Gastrocnemius medialis (tissue), 4 donors: Measurements from ENCODE around the gene PXDN. TPM values are rescaled to one million over a fixed set of nuclear protein-coding genes. Genes with fewer than 3 reads are reported as not detected.

Experiments used
- ATAC-seq, 2 donors: fragments of 150-250 bp; one replicate each; pipeline ENCODE4 v1.9.1; 2016
- DNase-seq, 2 donors: peaks; one replicate each; pipeline ENCODE4 v3.0.0-alpha.2; 2019
- H3K27ac ChIP-seq, 4 donors: fragments of 200-600 bp; sonication (generic); 1 replicate in 1 of 4; 2 replicates in 3 of 4; pipeline ENCODE4 v1.5.1; 2016 to 2018; ENCODE audit warnings: mild to moderate bottlenecking in 2 of 4, moderate library complexity in 1 of 4
- H3K27me3 ChIP-seq, 3 donors: fragments of 200-600 bp; sonication (generic) in 2 of 3; 1 replicate in 1 of 3; 2 replicates in 2 of 3; pipeline versions ENCODE4 v1.5.1 to v1.6.0; 2016 to 2019; ENCODE audit warnings: mild to moderate bottlenecking in 1 of 3, moderate library complexity in 1 of 3
- H3K36me3 ChIP-seq, 2 donors: fragments of 200-600 bp; sonication (generic) in 1 of 2; one replicate each; pipeline ENCODE4 v1.5.1; 2017 to 2018
- H3K4me1 ChIP-seq, 2 donors: fragments of 200-600 bp; sonication (generic) in 1 of 2; one replicate each; pipeline ENCODE4 v1.5.1; 2016 to 2017; ENCODE audit warnings: mild to moderate bottlenecking in 2 of 2
- H3K4me3 ChIP-seq, 4 donors: fragments of 200-600 bp; sonication (generic) in 3 of 4; 1 replicate in 1 of 4; 2 replicates in 3 of 4; pipeline ENCODE4 v1.5.1; 2016 to 2019; ENCODE audit warnings: mild to moderate bottlenecking in 2 of 4
- H3K9me3 ChIP-seq, 3 donors: fragments of 200-600 bp; sonication (generic) in 2 of 3; 1 replicate in 1 of 3; 2 replicates in 2 of 3; pipeline ENCODE4 v1.5.1; 2016 to 2019
- POLR2A ChIP-seq, 2 donors: fragments of 450-650 bp; IDR thresholded peaks; one replicate each; pipeline ENCODE4 v1.6.1; 2017; ENCODE audit warnings: antibody characterized with exemption in 2 of 2, mild to moderate bottlenecking in 2 of 2, moderate library complexity in 2 of 2
- in situ Hi-C, 4 donors: fragments of 200-750 bp; cut with MboI; loops; one replicate each; pipeline versions ENCODE4 v1.15.0 to v1.8.0; 2017; ENCODE audit warnings: low sequenced_read_pairs in 4 of 4
- intact Hi-C: fragments of 100-400 bp; cut with DNase I; formaldehyde crosslinking; loops from one replicate; pipeline ENCODE4 v1.15.1; 2023; ENCODE audit warnings: low total_unique reads
- total RNA-seq, 4 donors: library from RNA; depleted of rRNA; stranded (reverse); fragments of >200 nt; gene quantifications; one replicate each; pipeline versions ENCODE4 v1.1.0 to v1.2.3, GENCODE V29; 2016
- TF ChIP-seq, protein P1 (sequence below), 5 experiments: fragments of 450-650 bp in 3 of 5; fragments of 200-600 bp in 2 of 5; sonication (generic) in 2 of 5; IDR thresholded peaks in 4 of 5; conservative IDR thresholded peaks in 1 of 5; 1 replicate in 4 of 5; 2 replicates in 1 of 5; pipeline ENCODE4 v1.5.1; 2016 to 2019; ENCODE audit warnings: antibody characterized with exemption in 5 of 5, mild to moderate bottlenecking in 3 of 5, moderate library complexity in 3 of 5

PXDN gene
- total RNA-seq, 4 donors from 2014 or later = 7.8 to 13.4 (median 10.3) TPM

GRCh38 chr2:1739322-1739957, 4.9 kb downstream of the PXDN start:
- TF ChIP-seq, protein P1, sequence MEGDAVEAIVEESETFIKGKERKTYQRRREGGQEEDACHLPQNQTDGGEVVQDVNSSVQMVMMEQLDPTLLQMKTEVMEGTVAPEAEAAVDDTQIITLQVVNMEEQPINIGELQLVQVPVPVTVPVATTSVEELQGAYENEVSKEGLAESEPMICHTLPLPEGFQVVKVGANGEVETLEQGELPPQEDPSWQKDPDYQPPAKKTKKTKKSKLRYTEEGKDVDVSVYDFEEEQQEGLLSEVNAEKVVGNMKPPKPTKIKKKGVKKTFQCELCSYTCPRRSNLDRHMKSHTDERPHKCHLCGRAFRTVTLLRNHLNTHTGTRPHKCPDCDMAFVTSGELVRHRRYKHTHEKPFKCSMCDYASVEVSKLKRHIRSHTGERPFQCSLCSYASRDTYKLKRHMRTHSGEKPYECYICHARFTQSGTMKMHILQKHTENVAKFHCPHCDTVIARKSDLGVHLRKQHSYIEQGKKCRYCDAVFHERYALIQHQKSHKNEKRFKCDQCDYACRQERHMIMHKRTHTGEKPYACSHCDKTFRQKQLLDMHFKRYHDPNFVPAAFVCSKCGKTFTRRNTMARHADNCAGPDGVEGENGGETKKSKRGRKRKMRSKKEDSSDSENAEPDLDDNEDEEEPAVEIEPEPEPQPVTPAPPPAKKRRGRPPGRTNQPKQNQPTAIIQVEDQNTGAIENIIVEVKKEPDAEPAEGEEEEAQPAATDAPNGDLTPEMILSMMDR (IDR thresholded peaks at IDR 0.05 in 4 of 5, conservative IDR thresholded peaks at IDR 0.05 in 1 of 5) = no peak
- no peak for TF ChIP-seq POLR2A (IDR thresholded peaks at IDR 0.05)
- DNase-seq (no peak), ATAC-seq (no peak)
- Histone ChIP-seq H3K27me3 (peaks cover 4 to 17% (median 6%) of the 10 kb centered on the region in 3 donors), H3K4me1 (peaks cover 0 to 12% of the 10 kb centered on the region in 2 donors), H3K36me3 (no peaks in the 10 kb centered on the region), H3K4me3 (no peak overlapping the region), H3K9me3 (no peaks in the 10 kb centered on the region), H3K27ac (peak overlapping the region; percentile 49 to 68 (median 66))
- intact Hi-C loops (no loop called here), in situ Hi-C loops (no loop called here)

DNA sequence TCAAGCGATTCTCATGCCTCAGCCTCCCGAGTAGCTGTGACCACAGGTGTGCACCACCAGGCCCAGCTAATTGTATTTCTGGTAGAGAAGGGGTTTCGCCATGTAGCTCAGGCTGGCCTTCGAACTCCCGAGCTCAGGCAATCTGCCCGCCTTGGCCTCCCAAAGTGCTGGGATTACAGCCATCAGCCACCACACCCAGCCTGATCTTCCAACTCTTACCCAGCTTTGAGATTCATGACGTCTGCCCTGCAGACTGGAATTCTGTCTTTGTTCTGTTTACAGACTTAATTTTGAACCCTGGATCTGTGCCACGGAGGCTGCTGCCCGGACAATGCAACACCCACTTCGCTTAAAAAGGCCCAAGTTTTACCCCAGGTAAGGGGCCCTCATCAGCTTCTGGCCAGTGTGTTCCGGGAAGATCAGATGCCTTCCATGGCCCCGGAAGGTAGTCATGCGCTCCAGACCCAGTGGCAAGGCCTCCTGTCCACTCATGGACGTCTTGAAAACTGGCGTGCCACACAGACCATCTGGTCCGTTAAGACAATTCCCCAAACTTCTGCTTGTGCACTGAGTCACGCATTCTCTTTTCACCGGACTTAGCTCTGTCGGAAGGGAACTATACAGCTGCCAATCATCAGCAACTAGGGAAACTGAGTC, 5.5 kb downstream of the PXDN start:
- Histone ChIP-seq H3K4me1 (peaks cover 0 to 12% of the 10 kb centered on the region in 2 donors), H3K27me3 (peaks cover 2 to 13% (median 6%) of the 10 kb centered on the region in 3 donors), H3K27ac (peak overlapping the region; percentile 24 to 68 (median 66)), H3K4me3 (no peak overlapping the region), H3K36me3 (no peaks in the 10 kb centered on the region), H3K9me3 (no peaks in the 10 kb centered on the region)
- DNase-seq (no peak), ATAC-seq (no peak)
- TF ChIP-seq, protein P1 (IDR thresholded peaks at IDR 0.05 in 4 of 5, conservative IDR thresholded peaks at IDR 0.05 in 1 of 5) = no peak
- TF ChIP-seq POLR2A (IDR thresholded peaks at IDR 0.05) = no peak
- in situ Hi-C loops = no loop called here
- intact Hi-C loops = no loop called here

DNA sequence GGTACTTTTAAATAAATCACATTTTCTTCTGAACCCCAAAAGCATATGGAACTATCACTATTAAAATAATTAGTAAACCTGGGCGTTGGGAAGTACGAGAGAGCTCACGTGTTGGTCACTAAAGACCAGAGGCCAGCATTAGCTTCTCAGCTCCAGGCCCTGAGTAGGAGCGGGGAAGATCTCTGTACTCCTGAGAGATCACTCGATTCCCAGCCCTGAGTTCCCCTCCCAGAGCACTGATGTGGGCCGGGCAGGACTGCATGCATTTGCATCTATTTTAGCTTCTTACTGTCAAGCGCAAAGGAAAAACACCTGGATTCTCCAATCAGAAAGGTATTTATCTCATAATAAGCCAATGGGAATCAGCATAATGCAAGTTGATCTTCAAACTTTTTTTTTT, 6.2 kb downstream of the PXDN start:
- Histone ChIP-seq H3K27me3 (peaks cover 0 to 9% (median 5%) of the 10 kb centered on the region in 3 donors), H3K27ac (peak overlapping the region in 2 of 4 donors; percentile 64 to 67), H3K4me1 (peaks cover 0 to 10% of the 10 kb centered on the region in 2 donors), H3K9me3 (no peaks in the 10 kb centered on the region), H3K36me3 (no peaks in the 10 kb centered on the region), H3K4me3 (no peak overlapping the region)
- TF ChIP-seq, protein P1 (IDR thresholded peaks at IDR 0.05 in 4 of 5, conservative IDR thresholded peaks at IDR 0.05 in 1 of 5) = no peak
- no peak for TF ChIP-seq POLR2A (IDR thresholded peaks at IDR 0.05)
- intact Hi-C loops (no loop called here), in situ Hi-C loops (no loop called here)
- ATAC-seq (no peak), DNase-seq (no peak)

GRCh38 chr2:1736997-1737480, 7.3 kb downstream of the PXDN start:
- DNase-seq (no peak), ATAC-seq (no peak)
- intact Hi-C loops = no loop called here

More at GRCh38 chr2:1736997-1737480, 7.3 kb downstream of the PXDN start:
- in situ Hi-C loops = no loop called here
- no peak for TF ChIP-seq POLR2A (IDR thresholded peaks at IDR 0.05)
- TF ChIP-seq, protein P1 (IDR thresholded peaks at IDR 0.05 in 4 of 5, conservative IDR thresholded peaks at IDR 0.05 in 1 of 5) = no peak
- no peak overlapping the region for H3K4me3 ChIP-seq
- H3K9me3 ChIP-seq = no peaks in the 10 kb centered on the region
- H3K27ac ChIP-seq = peak overlapping the region in 1 of 4 donors; percentile 28
- H3K36me3 ChIP-seq = no peaks in the 10 kb centered on the region
- H3K4me1 ChIP-seq = peaks cover 0 to 11% of the 10 kb centered on the region in 2 donors
- peaks cover 0 to 2% (median 0%) of the 10 kb centered on the region in 3 donors for H3K27me3 ChIP-seq
